GM19324 (cell line): ENCODE measurements around the gene EIF3C.
"Not testable (repeated sequence)": the region's sequence is repeated elsewhere in the genome, so short reads cannot be mapped to it uniquely, and the experiment has no call there.

ENCODE experiments used
- ATAC-seq: cut with Tn5 transposase; IDR thresholded peaks from one replicate; pipeline ENCODE4 v1.9.1; 2021; ENCODE audit warnings: mild to moderate bottlenecking, moderate library complexity; ENCODE audit not compliant: unreplicated experiment, low FRiP score

The EIF3C gene

DNA sequence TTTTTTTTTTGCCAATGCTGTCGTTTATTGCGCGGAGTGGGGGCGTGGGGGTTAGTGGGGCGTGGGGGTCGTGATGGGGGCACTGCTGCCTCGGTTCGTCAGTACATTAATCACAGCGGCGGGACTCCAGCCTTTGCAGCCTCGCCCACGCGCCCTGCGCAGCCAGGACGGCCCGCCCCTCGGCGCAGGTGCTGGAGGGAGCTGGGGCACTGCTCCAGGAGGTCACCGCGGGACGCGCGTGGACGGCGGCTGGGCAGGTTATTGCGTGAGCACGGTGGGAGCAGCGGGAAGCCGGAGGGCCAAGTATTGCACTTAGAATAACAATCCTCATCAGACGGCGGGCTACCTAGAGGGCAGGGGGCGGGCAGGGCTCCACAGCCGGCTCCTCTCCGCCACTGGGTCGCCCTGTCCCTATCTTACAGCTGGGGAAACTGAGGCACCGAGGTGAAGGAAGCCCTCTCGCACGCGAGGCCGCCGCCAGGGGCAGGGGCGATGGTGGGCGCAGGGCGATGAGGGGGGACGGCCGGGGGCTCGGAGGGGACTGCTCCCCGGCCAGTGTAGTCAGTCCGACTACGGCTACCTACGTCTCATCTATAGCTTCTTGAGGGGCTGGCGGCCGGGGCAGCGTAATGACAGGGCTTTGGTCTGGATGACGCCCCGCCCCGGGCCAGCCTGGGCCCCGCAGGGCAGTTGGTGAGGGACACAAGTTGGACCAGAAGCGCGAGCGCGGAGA, 35.5 kb downstream of the EIF3C start:
- ATAC-seq, result not testable (repeated sequence)

DNA sequence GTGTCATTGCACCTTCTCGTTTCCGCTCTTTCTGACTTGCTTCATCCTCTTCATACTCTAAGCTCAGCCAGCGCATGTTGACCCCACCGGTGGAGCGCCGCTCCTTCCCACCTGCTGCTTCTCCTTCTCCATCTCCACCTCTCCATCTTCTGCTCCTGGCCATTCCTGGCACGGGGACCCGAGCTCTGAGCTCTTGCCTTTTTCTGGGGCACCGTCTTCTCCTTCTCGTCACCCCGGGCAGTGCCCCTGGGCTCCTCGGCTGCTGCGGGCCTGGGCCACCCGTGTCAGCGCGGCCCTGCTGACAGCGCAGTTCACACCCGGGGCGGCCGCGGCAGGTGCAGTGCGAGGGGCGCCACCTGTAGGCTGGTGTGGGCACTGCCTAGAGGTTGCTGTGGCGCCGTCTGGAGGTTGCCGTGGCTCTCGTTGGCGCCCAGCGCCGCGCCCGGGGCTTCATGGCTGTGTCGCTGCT, 38.8 kb downstream of the EIF3C start:
- peak; percentile 94 for ATAC-seq

DNA sequence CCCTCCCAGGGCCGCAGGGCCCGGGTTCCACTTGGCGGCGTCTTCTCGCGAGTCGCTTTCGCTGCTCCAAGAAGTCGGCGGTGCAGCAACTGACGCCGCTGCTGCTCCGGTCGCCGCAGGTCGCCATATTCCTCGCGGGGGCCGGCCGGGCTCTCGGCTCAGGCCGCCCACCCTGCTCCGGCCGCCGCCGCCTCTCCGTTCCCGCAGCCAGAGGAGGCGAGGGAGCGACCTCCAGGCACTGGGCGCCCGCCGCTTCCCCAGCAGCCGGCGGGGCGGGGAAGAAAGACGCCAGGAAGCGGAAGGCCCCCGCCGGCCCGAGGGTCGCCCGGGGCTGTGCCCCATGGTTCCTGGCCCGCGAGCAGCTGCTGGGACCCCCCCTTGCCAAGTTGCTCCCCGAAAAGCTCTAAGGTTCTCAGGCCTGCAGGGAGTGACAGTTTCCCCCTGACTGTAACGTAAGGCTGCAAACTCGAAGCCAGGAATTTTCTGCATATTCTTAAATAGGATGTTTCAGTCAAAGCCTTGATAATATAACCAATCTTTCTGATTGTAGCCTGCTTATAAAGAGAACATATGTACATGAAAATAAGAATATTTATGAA, 39.3 kb downstream of the EIF3C start:
- peak; percentile 44 for ATAC-seq

DNA sequence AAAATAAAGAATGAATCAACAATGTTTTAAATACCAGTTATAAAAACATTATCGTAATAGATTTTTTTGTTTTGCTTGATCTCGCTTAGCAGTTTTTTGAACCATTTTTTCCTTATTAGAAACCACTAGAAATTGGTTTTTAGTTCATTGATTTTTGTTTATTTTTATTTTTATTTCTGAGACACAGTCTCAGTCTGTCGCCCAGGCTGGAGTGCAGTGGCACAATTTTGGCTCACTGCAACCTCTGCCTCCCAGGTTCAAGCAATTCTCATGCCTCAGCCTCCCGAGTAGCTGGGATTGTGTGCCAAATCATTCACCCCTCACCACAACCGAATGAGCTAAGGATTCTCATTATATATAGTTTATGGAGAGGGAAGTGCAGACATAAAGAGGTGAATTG, 40.2 kb downstream of the EIF3C start, which contains the start of gene NPIPB9:
Gene NPIPB9, plus strand, starts transcription at position 301 of the 400 bp plus-strand sequence.
- not testable (repeated sequence) for ATAC-seq

DNA sequence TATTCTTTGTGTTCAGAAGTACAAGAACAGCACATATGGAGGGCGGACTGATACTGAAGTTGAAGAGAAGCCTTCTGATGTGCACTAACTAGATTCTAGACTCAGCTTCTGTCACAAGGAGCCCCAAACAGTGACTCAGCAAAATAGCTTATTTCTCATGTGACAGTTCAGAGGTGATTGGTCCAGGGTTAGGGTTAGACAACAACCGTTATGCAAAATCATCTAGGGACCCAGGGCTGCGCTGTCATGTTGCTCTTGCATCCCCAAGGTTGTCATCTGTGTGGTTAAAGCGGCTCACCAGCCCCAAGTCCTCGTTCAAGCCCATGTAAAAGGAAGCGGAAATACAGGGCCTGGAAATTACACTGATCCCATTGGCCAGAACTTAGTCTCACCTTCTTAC, 70.4 kb downstream of the EIF3C start:
- ATAC-seq, result not testable (repeated sequence)

DNA sequence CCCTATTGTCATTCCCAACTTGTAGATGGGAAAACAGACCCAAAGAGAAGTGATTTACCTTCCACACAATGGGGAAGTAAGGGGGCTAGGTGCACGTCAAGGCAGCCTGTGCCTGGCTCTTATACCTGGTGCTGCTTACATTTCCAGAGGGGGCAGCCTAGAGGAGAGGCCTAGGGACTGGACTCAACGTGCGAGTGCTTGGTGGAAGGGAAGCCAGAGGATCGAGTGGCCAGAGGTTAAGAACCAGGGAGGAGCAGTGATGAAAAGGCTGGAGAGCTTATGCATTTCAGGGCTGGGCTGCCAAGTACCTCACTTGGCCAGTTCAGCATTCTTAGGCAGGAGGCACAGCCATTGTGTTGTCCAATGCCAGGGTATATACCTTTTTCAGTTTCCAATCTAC, 71.1 kb downstream of the EIF3C start:
- ATAC-seq, result not testable (repeated sequence)
